ENCODE results near the gene FIBCD1.
A peak's percentile ranks its signal among the peaks of the same experiment; 100 is the strongest.

Gene FIBCD1

GRCh38 chr9:130893341-130894101, 45.5 kb downstream of the FIBCD1 start:
- DNase-seq, result no peak

- DNase-seq, result no peak
Observed at GRCh38 chr9:130892477-130893304, 46.4 kb downstream of the FIBCD1 start.

- DNase-seq, result peak; percentile 12
Observed at GRCh38 chr9:130891688-130892476, 47.2 kb downstream of the FIBCD1 start.

DNA sequence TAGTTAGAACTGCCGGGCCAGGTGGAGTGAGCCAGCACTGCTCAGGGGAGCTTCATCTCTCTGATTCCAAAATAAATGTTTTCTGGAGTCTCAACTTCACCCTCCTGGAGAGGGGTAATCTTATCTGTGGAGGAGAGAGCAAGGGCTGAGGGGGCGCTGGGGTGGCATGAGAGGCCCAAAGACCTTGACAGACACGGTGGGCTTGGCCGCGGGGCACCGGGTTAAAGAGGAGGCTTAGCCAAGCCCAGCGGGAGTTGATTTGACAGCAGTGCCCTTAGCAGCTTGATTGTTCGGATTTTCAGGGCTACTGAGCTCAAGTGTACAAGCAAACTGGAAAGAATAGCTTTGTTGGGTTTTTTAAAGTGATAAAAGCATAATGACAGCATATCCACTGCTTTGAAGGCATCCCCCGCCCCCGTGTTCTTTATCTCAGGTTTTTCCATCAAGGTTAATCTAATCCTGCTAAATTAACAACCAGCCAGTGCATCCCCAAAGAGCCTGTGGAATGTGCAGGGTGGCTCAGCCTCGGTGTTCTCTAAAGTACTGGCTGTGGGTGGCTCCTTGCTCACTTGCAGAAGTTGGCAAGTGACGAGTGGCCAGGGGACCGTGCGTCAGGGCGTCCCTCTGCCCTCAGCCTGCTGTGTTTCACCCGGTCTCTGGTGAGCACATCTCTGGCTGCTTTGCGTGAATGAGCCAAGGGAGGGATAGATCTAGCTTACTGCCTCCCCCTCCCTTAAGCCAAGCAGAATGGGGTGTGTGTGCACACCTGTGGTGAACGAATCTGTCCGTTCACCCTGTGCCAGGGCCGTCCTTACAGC, 48.0 kb downstream of the FIBCD1 start:
- DNase-seq, result no peak

- no peak for DNase-seq
Observed at GRCh38 chr9:130890124-130890523, 48.9 kb downstream of the FIBCD1 start.

- no peak for DNase-seq
Observed at GRCh38 chr9:130888146-130888885, 50.7 kb downstream of the FIBCD1 start.

- no peak for DNase-seq
Observed at GRCh38 chr9:130887494-130888144, 51.4 kb downstream of the FIBCD1 start.

DNA sequence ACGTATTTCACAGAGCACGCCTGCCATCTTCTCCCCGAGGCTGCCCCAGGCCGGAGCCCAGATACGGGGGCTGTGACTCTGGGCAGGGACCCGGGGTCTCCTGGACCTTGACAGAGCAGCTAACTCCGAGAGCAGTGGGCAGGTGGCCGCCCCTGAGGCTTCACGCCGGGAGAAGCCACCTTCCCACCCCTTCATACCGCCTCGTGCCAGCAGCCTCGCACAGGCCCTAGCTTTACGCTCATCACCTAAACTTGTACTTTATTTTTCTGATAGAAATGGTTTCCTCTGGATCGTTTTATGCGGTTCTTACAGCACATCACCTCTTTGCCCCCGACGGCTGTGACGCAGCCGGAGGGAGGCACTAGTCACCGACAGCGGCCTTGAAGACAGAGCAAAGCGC, 52.1 kb downstream of the FIBCD1 start:
- DNase-seq, result no peak

DNA sequence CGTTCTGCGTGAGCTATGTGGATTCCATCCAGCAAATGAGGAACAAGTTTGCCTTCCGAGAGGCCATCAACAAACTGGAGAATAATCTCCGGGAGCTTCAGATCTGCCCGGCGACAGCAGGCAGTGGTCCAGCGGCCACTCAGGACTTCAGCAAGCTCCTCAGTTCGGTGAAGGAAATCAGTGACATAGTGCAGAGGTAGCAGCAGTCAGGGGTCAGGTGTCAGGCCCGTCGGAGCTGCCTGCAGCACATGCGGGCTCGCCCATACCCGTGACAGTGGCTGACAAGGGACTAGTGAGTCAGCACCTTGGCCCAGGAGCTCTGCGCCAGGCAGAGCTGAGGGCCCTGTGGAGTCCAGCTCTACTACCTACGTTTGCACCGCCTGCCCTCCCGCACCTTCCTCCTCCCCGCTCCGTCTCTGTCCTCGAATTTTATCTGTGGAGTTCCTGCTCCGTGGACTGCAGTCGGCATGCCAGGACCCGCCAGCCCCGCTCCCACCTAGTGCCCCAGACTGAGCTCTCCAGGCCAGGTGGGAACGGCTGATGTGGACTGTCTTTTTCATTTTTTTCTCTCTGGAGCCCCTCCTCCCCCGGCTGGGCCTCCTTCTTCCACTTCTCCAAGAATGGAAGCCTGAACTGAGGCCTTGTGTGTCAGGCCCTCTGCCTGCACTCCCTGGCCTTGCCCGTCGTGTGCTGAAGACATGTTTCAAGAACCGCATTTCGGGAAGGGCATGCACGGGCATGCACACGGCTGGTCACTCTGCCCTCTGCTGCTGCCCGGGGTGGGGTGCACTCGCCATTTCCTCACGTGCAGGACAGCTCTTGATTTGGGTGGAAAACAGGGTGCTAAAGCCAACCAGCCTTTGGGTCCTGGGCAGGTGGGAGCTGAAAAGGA, 53.3 kb downstream of the FIBCD1 start:
- no peak for DNase-seq

DNA sequence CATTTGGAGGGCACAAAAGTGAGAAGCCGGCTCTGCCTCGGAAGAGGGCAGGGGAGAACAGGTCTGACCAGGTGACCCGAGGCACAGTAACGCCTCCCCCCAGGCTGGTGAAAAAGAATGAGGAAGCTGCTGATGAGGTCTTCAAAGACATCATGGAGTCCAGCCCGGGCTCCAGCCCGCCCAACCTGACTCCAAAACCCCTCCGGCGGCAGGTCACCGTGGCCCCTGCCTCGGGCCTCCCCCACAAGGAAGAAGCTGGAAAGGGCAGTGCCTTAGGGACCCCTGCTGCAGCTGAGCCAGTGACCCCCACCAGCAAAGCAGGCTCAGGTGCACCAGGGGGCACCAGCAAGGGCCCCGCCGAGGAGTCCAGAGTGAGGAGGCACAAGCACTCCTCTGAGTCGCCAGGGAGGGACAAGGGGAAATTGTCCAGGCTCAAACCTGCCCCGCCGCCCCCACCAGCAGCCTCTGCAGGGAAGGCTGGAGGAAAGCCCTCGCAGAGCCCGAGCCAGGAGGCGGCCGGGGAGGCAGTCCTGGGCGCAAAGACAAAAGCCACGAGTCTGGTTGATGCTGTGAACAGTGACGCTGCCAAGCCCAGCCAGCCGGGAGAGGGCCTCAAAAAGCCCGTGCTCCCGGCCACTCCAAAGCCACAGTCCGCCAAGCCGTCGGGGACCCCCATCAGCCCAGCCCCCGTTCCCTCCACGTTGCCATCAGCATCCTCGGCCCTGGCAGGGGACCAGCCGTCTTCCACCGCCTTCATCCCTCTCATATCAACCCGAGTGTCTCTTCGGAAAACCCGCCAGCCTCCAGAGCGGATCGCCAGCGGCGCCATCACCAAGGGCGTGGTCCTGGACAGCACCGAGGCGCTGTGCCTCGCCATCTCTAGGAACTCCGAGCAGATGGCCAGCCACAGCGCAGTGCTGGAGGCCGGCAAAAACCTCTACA, 54.2 kb downstream of the FIBCD1 start:
- DNase-seq, result no peak

- DNase-seq, result no peak
Observed at GRCh38 chr9:130884111-130884531, 54.9 kb downstream of the FIBCD1 start.

DNA sequence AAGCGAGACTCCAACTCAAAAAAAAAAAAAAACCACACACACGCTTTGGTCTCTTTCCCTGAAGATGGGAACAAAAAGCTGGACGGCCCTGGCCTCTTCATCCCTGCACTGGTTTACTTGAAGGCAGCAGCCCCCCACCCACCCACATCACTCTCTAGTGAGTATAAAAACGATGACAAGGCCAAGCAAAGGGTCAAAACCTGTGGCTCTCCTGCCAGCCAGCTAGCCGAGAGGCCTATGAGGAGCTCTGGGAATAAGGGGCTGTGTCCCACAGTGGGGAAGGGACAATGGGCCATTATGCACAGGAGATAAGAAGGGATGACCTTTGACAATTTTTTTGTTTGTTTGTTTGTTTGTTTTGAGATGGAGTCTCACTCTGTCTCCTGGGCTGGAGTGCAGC, 55.6 kb downstream of the FIBCD1 start:
- DNase-seq, result no peak

DNA sequence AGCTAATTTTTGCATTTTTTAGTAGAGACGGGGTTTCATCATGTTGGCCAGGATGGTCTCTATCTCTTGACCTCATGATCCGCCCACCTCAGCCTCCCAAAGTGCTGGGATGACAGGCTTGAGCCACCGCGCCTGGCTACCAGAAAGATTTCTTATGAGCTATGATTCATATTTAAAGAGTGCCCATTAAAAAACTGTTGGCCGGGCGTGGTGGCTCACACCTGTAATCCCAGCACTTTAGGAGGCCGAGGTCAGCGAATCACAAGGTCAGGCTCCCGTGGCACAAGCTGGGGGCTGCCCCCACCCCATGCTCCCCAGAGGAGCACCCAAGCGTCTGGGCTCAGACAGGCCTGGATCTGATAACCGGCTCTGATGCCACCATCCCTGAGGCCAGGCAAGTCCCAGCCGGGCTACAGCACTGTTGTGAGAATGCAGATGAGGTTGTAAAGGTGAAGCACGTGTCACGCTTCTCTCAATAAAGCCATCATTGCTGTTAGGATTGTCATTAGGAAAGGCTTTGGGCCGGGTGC, 56.3 kb downstream of the FIBCD1 start:
- DNase-seq, result no peak

GRCh38 chr9:130881516-130881915, 57.5 kb downstream of the FIBCD1 start:
- DNase-seq, result no peak

- DNase-seq, result no peak
Observed at GRCh38 chr9:130880599-130881220, 58.3 kb downstream of the FIBCD1 start.

- no peak for DNase-seq
Observed at GRCh38 chr9:130879863-130880411, 59.1 kb downstream of the FIBCD1 start.

GRCh38 chr9:130878295-130878694, 60.8 kb downstream of the FIBCD1 start:
- no peak for DNase-seq

DNA sequence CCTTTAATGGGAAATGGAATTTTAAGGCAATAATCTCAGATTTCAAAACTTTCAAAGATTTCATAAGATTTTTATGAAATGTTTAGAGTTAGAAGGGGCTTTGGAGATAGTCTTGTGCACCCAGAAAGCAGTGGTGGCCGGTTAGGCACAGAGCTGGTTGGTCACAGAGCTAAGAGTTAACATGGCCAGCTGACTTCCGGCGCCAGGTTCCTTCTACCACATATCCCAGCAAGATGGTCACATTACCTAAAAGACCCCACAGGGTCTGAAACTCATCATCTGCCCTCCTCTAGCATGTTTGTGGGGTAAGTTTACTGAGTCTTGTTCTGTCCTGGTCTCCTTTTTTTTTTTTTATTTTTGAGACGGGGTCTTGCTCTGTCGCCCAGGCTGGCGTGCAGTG, 61.7 kb downstream of the FIBCD1 start:
- no peak for DNase-seq
